GM23338 (cell line): ENCODE measurements around the gene ENTPD7. TPM values are rescaled to one million over a fixed set of nuclear protein-coding genes. Genes with fewer than 3 reads are reported as not detected.

Experiments used
- ATAC-seq: fragments of 200-7000 bp; cut with Tn5 transposase; 3 replicates; pipeline ENCODE4 v1.9.1; 2020
- DNase-seq: peaks from one replicate; pipeline ENCODE4 v3.0.0-alpha.2; 2015; ENCODE audit warnings: low spot score
- H2AFZ ChIP-seq: fragments of 200-600 bp; sonication (generic); 2 replicates; pipeline ENCODE4 v1.8.0; 2016; ENCODE audit warnings: antibody characterized with exemption, mild to moderate bottlenecking, moderate library complexity
- H3F3A ChIP-seq: fragments of 200-600 bp; sonication (generic); replicated peaks from 2 replicates; pipeline ENCODE4 v1.8.0; 2017; ENCODE audit warnings: antibody characterized with exemption, mixed run types, low read depth
- H3K27ac ChIP-seq: fragments of 200-600 bp; sonication (generic); 2 replicates; pipeline ENCODE4 v1.6.1; 2016; ENCODE audit warnings: low read depth
- H3K27me3 ChIP-seq: fragments of 200-600 bp; sonication (generic); 2 replicates; pipeline ENCODE4 v1.8.0; 2016; ENCODE audit warnings: mild to moderate bottlenecking, mixed run types, moderate library complexity; ENCODE audit not compliant: insufficient read depth
- H3K36me3 ChIP-seq: fragments of 200-600 bp; sonication (generic); 2 replicates; pipeline ENCODE4 v1.8.0; 2016; ENCODE audit warnings: mild to moderate bottlenecking; ENCODE audit not compliant: insufficient read depth
- H3K4me1 ChIP-seq: fragments of 200-600 bp; sonication (generic); 2 replicates; pipeline ENCODE4 v1.8.0; 2016; ENCODE audit warnings: mild to moderate bottlenecking, moderate library complexity; ENCODE audit not compliant: insufficient read depth
- H3K4me2 ChIP-seq: fragments of 200-600 bp; sonication (generic); 2 replicates; pipeline ENCODE4 v1.7.1; 2017; ENCODE audit warnings: mixed run types
- H3K4me3 ChIP-seq: fragments of 200-600 bp; sonication (generic); 2 replicates; pipeline ENCODE4 v1.6.1; 2016; ENCODE audit warnings: mixed run types
- H3K79me2 ChIP-seq: fragments of 200-600 bp; sonication (generic); replicated peaks from 2 replicates; pipeline ENCODE4 v1.8.0; 2017; ENCODE audit warnings: mild to moderate bottlenecking; ENCODE audit not compliant: insufficient read depth
- H3K9me2 ChIP-seq: fragments of 200-600 bp; sonication (generic); 2 replicates; pipeline ENCODE4 v1.8.0; 2017; ENCODE audit not compliant: insufficient read depth
- H4K20me1 ChIP-seq: fragments of 200-600 bp; sonication (generic); replicated peaks from 2 replicates; pipeline ENCODE4 v1.8.0; 2017; ENCODE audit warnings: mild to moderate bottlenecking; ENCODE audit not compliant: insufficient read depth
- H3K27ac Mint-ChIP-seq: 2 replicates; pipeline ENCODE4 v1.8.0; 2020; ENCODE audit warnings: inconsistent platforms, mild to moderate bottlenecking, moderate library complexity, mixed read lengths
- H3K27me3 Mint-ChIP-seq: 3 replicates; pipeline ENCODE4 v1.8.0; 2022; ENCODE audit warnings: low read depth, mild to moderate bottlenecking, moderate library complexity, mixed read lengths, inconsistent platforms; ENCODE audit not compliant: insufficient read depth, poor library complexity
- H3K36me3 Mint-ChIP-seq: 3 replicates; pipeline ENCODE4 v1.8.0; 2021; ENCODE audit warnings: low read depth, mild to moderate bottlenecking, inconsistent platforms, moderate library complexity, mixed read lengths
- H3K4me1 Mint-ChIP-seq: 3 replicates; pipeline ENCODE4 v1.8.0; 2020; ENCODE audit warnings: mild to moderate bottlenecking, inconsistent platforms, mixed read lengths
- H3K4me3 Mint-ChIP-seq: 3 replicates; pipeline ENCODE4 v1.8.0; 2021; ENCODE audit warnings: moderate library complexity, mild to moderate bottlenecking, inconsistent platforms, mixed read lengths
- H3K9me3 Mint-ChIP-seq: 3 replicates; pipeline ENCODE4 v1.8.0; 2020; ENCODE audit warnings: moderate library complexity, mild to moderate bottlenecking, inconsistent platforms, mixed read lengths
- CREB1 ChIP-seq: fragments of 250-450 bp; sonication (Bioruptor Pico); IDR thresholded peaks from 2 replicates; pipeline ENCODE4 v1.5.0; 2020; ENCODE audit warnings: low read depth, mild to moderate bottlenecking, moderate library complexity
- EZH2 ChIP-seq: fragments of 200-600 bp; sonication (generic); IDR thresholded peaks from one replicate; pipeline ENCODE4 v1.8.0; 2017; ENCODE audit warnings: antibody characterized with exemption, mild to moderate bottlenecking, low read depth; ENCODE audit not compliant: unreplicated experiment
- EZH2phosphoT487 ChIP-seq: fragments of 200-600 bp; sonication (generic); IDR thresholded peaks from one replicate; pipeline ENCODE4 v1.8.1; 2018; ENCODE audit warnings: antibody characterized with exemption; ENCODE audit not compliant: unreplicated experiment
- JUNB ChIP-seq: IDR thresholded peaks from one replicate; pipeline ENCODE4 v1.6.1; 2016; ENCODE audit warnings: antibody characterized with exemption; ENCODE audit not compliant: unreplicated experiment
- POLR2AphosphoS5 ChIP-seq: IDR thresholded peaks from 2 replicates; pipeline ENCODE4 v1.6.1; 2016; ENCODE audit warnings: antibody characterized with exemption, low read depth
- ZNF331 ChIP-seq: fragments of 250-450 bp; sonication (Bioruptor Pico); IDR thresholded peaks from 2 replicates; pipeline ENCODE4 v1.5.0; 2020; ENCODE audit warnings: low read depth, mild to moderate bottlenecking, moderate library complexity
- polyA plus RNA-seq: library from polyadenylated mRNA; unstranded; fragments of >200 nt; fragmentation: Nextera tagmentation; extraction: Ambion mirVana; gene quantifications from 2 replicates; pipeline ENCODE4 v1.2.1, GENCODE V29; 2016
- total RNA-seq: library from RNA; depleted of rRNA; stranded (reverse); fragments of >200 nt; shearing (Covaris generic); gene quantifications from 2 replicates; pipeline ENCODE4 v1.2.3, GENCODE V29; 2014
- TF ChIP-seq, protein P1 (sequence below): fragments of 250-450 bp; sonication (Bioruptor Pico); IDR thresholded peaks from 2 replicates; pipeline ENCODE4 v1.5.0; 2020; ENCODE audit warnings: mild to moderate bottlenecking, moderate library complexity
- TF ChIP-seq, protein P2 (sequence below): IDR thresholded peaks from 2 replicates; pipeline ENCODE4 v1.6.1; 2016; ENCODE audit warnings: antibody characterized with exemption

ENTPD7 gene
- total and polyA plus RNA-seq, 2 experiments from 2014 or later = 1.7 to 12.6 TPM

DNA sequence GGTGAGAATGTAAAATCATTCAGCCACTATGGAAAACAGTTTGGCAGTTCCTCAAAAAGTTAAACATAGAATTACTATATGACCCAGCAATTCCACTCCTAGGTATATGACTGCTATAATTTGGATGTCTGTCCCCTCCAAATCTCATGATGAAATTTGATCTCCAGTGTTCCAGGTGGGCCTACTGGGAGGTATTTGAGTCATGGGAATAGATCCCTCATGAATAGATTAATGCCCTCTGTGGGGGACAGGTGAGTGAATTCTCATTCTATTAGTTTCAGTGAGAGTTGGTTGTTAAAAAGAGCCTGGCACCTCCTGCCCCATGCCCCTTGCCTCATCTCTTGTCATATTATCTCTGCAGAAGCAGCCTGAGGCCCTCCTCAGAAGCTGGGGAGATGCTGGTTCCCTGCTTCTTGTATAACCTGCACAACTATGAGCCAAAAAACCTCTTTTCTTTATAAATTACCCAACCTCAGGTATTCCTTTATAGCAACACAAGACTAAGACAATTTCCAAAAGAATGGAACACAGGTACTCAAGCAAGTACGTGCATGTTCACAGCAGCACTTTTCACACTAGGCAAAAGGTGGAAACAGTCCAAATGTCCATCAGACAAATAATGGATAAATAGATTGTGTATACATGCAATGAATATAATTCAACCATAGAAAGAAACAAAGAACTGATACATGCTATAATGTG is 30.2 kb upstream of the ENTPD7 start:
- H3K79me2 ChIP-seq = no peaks in the 10 kb centered on the region
- H3K4me1 ChIP-seq = no peaks in the 10 kb centered on the region
- TF ChIP-seq JUNB (no peak), CREB1 (CRISPR knock-in tag) (no peak), EZH2 (no peak), POLR2AphosphoS5 (no peak), EZH2phosphoT487 (no peak)
- TF ChIP-seq, protein P1, sequence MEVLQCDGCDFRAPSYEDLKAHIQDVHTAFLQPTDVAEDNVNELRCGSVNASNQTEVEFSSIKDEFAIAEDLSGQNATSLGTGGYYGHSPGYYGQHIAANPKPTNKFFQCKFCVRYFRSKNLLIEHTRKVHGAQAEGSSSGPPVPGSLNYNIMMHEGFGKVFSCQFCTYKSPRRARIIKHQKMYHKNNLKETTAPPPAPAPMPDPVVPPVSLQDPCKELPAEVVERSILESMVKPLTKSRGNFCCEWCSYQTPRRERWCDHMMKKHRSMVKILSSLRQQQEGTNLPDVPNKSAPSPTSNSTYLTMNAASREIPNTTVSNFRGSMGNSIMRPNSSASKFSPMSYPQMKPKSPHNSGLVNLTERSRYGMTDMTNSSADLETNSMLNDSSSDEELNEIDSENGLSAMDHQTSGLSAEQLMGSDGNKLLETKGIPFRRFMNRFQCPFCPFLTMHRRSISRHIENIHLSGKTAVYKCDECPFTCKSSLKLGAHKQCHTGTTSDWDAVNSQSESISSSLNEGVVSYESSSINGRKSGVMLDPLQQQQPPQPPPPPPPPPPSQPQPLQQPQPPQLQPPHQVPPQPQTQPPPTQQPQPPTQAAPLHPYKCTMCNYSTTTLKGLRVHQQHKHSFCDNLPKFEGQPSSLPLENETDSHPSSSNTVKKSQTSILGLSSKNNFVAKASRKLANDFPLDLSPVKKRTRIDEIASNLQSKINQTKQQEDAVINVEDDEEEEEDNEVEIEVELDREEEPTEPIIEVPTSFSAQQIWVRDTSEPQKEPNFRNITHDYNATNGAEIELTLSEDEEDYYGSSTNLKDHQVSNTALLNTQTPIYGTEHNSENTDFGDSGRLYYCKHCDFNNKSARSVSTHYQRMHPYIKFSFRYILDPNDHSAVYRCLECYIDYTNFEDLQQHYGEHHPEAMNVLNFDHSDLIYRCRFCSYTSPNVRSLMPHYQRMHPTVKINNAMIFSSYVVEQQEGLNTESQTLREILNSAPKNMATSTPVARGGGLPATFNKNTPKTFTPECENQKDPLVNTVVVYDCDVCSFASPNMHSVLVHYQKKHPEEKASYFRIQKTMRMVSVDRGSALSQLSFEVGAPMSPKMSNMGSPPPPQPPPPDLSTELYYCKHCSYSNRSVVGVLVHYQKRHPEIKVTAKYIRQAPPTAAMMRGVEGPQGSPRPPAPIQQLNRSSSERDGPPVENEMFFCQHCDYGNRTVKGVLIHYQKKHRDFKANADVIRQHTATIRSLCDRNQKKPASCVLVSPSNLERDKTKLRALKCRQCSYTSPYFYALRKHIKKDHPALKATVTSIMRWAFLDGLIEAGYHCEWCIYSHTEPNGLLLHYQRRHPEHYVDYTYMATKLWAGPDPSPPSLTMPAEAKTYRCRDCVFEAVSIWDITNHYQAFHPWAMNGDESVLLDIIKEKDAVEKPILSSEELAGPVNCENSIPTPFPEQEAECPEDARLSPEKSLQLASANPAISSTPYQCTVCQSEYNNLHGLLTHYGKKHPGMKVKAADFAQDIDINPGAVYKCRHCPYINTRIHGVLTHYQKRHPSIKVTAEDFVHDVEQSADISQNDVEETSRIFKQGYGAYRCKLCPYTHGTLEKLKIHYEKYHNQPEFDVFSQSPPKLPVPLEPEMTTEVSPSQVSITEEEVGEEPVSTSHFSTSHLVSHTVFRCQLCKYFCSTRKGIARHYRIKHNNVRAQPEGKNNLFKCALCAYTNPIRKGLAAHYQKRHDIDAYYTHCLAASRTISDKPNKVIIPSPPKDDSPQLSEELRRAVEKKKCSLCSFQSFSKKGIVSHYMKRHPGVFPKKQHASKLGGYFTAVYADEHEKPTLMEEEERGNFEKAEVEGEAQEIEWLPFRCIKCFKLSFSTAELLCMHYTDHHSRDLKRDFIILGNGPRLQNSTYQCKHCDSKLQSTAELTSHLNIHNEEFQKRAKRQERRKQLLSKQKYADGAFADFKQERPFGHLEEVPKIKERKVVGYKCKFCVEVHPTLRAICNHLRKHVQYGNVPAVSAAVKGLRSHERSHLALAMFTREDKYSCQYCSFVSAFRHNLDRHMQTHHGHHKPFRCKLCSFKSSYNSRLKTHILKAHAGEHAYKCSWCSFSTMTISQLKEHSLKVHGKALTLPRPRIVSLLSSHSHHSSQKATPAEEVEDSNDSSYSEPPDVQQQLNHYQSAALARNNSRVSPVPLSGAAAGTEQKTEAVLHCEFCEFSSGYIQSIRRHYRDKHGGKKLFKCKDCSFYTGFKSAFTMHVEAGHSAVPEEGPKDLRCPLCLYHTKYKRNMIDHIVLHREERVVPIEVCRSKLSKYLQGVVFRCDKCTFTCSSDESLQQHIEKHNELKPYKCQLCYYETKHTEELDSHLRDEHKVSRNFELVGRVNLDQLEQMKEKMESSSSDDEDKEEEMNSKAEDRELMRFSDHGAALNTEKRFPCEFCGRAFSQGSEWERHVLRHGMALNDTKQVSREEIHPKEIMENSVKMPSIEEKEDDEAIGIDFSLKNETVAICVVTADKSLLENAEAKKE = no peak
- H3K36me3 ChIP-seq = no peaks in the 10 kb centered on the region
- no peaks in the 10 kb centered on the region for H3F3A ChIP-seq
- no peaks in the 10 kb centered on the region for H4K20me1 ChIP-seq
- Mint-ChIP-seq H3K36me3 (no peaks in the 10 kb centered on the region), H3K27ac (no peak overlapping the region), H3K4me1 (peaks cover 10% of the 10 kb centered on the region; the same call in 2 of the 3 replicates), H3K9me3 (no peaks in the 10 kb centered on the region), H3K27me3 (no peaks in the 10 kb centered on the region), H3K4me3 (no peak overlapping the region)
- H3K4me3 ChIP-seq = no peak overlapping the region
- no peak overlapping the region for H2AFZ ChIP-seq
- DNase-seq = no peak
- no peaks in the 10 kb centered on the region for H3K27me3 ChIP-seq
- H3K4me2 ChIP-seq = no peak overlapping the region
- H3K9me2 ChIP-seq = no peaks in the 10 kb centered on the region
- H3K27ac ChIP-seq = no peak overlapping the region
- ATAC-seq = no peak

DNA sequence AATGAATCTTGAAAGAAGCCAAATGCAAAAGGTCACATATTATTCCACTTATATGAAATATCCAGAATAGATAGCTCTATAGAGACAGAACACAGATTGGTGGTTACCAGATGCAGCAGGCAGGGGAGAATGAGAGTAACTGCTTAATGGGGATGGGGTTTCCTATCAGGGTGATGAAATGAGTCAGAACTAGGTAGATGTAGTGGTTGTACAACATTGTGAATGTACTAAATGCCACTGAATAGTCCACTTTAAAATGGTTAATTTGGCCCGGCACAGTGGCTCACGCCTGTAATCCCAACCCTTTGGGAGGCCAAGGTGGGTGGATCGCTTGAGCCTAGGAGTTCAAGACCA is 29.7 kb upstream of the ENTPD7 start:
- H3K4me2 ChIP-seq = no peak overlapping the region
- no peak overlapping the region for H2AFZ ChIP-seq
- H3K4me1 ChIP-seq = no peaks in the 10 kb centered on the region
- H3K27me3 ChIP-seq = no peaks in the 10 kb centered on the region
- Mint-ChIP-seq H3K4me1 (peaks cover 10% of the 10 kb centered on the region; the same call in 2 of the 3 replicates), H3K27me3 (no peaks in the 10 kb centered on the region), H3K9me3 (no peaks in the 10 kb centered on the region), H3K36me3 (no peaks in the 10 kb centered on the region), H3K27ac (no peak overlapping the region), H3K4me3 (no peak overlapping the region)
- ATAC-seq = no peak
- H3K9me2 ChIP-seq = no peaks in the 10 kb centered on the region
- H3K79me2 ChIP-seq = no peaks in the 10 kb centered on the region
- TF ChIP-seq, protein P2, sequence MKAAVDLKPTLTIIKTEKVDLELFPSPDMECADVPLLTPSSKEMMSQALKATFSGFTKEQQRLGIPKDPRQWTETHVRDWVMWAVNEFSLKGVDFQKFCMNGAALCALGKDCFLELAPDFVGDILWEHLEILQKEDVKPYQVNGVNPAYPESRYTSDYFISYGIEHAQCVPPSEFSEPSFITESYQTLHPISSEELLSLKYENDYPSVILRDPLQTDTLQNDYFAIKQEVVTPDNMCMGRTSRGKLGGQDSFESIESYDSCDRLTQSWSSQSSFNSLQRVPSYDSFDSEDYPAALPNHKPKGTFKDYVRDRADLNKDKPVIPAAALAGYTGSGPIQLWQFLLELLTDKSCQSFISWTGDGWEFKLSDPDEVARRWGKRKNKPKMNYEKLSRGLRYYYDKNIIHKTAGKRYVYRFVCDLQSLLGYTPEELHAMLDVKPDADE = no peak
- no peak for TF ChIP-seq ZNF331
- H3K36me3 ChIP-seq = no peaks in the 10 kb centered on the region
- DNase-seq = no peak
- no peak overlapping the region for H3K27ac ChIP-seq
- no peak overlapping the region for H3K4me3 ChIP-seq
- no peaks in the 10 kb centered on the region for H4K20me1 ChIP-seq
- H3F3A ChIP-seq = no peaks in the 10 kb centered on the region
